ENCODE measurements around the gene GCK. TPM values are rescaled to one million over a fixed set of nuclear protein-coding genes. Genes with fewer than 3 reads are reported as not detected.

GCK gene
- total and polyA plus RNA-seq, 2 donors (not counting 3 experiments of a cell fraction or from before 2014, with no cell fraction given): 0.17 to 0.51 TPM

- dilution Hi-C loops (cut with MboI; ENCODE audit: extremely low pct_ligation_motif_present, low sequenced_read_pairs) (no loop called here), intact Hi-C loops (cut with micrococcal nuclease) (no loop called here)
- no peak for FAIRE-seq
- no TSS peak for BruUV-seq (replicated peaks)
- no peaks in the 10 kb centered on the region for H3K36me3 ChIP-seq (ENCODE audit: control insufficient read depth in 2 of 2, extremely low read depth in 1 of 2, insufficient read depth in 2 of 2, low read length in 2 of 2)
- no peak overlapping the region for H3K9ac ChIP-seq (replicated peaks; ENCODE audit: extremely low read depth, insufficient read depth, low read length)
- ChIA-PET POLR2A (no interaction called here), CTCF (no interaction called here)
- no peak overlapping the region for H2AFZ ChIP-seq (ENCODE audit: low read depth, low read length)
- no peaks in the 10 kb centered on the region for H3K79me2 ChIP-seq (ENCODE audit: control insufficient read depth, insufficient read depth, low read length)
- no peak overlapping the region for H3K4me3 ChIP-seq (replicated peaks in 1 of 3; ENCODE audit: insufficient read depth in 1 of 3, low read depth in 1 of 3, low read length in 3 of 3)
- H3K9me1 ChIP-seq (replicated peaks; ENCODE audit: control insufficient read depth, extremely low read depth, insufficient read depth, low read length): no peaks in the 10 kb centered on the region
- no peak overlapping the region for H3K4me2 ChIP-seq (ENCODE audit: insufficient read depth, low read length)
- H4K20me1 ChIP-seq (replicated peaks; ENCODE audit: control insufficient read depth, extremely low read depth, insufficient read depth, low read length): no peaks in the 10 kb centered on the region
- H3K9me3 ChIP-seq (replicated peaks; ENCODE audit: control insufficient read depth, insufficient read depth, low read length): no peaks in the 10 kb centered on the region
- DNase-seq (ENCODE audit: low read depth, low spot score): no peak
- TF ChIP-seq FOS (IDR thresholded peaks at IDR 0.05; ENCODE audit: borderline replicate concordance, insufficient read depth, low read length) (no peak), POLR2AphosphoS5 (IDR thresholded peaks at IDR 0.05; ENCODE audit: insufficient read depth, low read depth, low read length) (no peak), EZH2 (IDR thresholded peaks at IDR 0.05; ENCODE audit: borderline replicate concordance, low read depth, low read length, severe bottlenecking) (no peak), GATA2 (IDR thresholded peaks at IDR 0.05; ENCODE audit: insufficient read depth, insufficient read length, low read depth, low read length) (no peak), POLR2A (IDR thresholded peaks at IDR 0.05; ENCODE audit: low read depth, low read length) (no peak), JUN (IDR thresholded peaks at IDR 0.05; ENCODE audit: borderline replicate concordance, insufficient read depth, insufficient read length, low read depth) (no peak), MYC (IDR thresholded peaks at IDR 0.05; ENCODE audit: low read depth, low read length) (no peak), CTCF (IDR thresholded peaks at IDR 0.05; ENCODE audit: extremely low read depth in 1 of 2, insufficient read depth in 1 of 2, low read depth in 1 of 2, low read length in 2 of 2) (no peak)
- TF ChIP-seq, protein P1, sequence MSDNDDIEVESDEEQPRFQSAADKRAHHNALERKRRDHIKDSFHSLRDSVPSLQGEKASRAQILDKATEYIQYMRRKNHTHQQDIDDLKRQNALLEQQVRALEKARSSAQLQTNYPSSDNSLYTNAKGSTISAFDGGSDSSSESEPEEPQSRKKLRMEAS (IDR thresholded peaks at IDR 0.05; ENCODE audit: insufficient read depth, insufficient read length): no peak
- no peaks in the 10 kb centered on the region for H3K27me3 ChIP-seq (ENCODE audit: control insufficient read depth in 2 of 2, insufficient read depth in 2 of 2, low read length in 2 of 2)
- no peak overlapping the region for H3K27ac ChIP-seq (ENCODE audit: insufficient read depth, low read depth, low read length)
- no peaks in the 10 kb centered on the region for H3K4me1 ChIP-seq (ENCODE audit: control insufficient read depth, extremely low read depth, insufficient read depth, low read length)
Observed at GRCh38 chr7:44226396-44226753, 37.1 kb upstream of the GCK start.
